ENCODE data around the gene SLC25A13. TPM values are rescaled to one million over a fixed set of nuclear protein-coding genes. Genes with fewer than 3 reads are reported as not detected.

SLC25A13 gene
- total RNA-seq, 1 experiment from 2014 or later: 77.2 TPM

DNA sequence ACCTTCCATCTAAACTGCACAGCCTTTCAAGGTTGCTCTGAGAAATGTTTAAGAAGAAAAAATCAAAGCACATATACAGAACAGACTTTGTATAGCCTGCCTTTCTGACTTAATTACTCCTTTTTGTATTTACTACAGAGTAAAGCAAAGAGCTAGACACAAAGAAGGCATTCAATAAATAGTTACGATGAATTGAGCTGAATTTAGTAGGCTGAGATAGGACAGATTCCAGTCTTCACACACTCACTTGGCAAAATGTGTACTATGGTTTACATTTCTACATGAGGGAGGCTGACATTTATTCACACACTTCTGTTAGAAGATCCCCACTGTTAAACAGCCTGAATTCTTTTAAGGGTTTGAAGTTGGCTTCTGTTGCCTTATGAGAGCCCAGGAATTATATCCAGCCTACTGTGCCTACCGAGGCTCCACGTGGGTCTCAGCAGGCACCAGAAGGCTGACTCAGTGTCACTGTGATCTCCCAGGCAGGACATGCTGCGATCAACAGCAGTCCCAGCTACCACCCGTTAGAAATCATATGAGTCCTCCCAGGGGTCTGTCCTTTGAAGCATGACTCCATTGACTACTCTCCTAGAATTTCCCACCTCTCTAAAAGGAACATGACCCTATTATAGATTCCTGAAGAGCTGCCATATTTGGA lies 24.5 kb upstream of the SLC25A13 start:
- H3K9me3 Mint-ChIP-seq: no peaks in the 10 kb centered on the region
- no peak overlapping the region for H3K27ac Mint-ChIP-seq
- CTCF ChIA-PET: no interaction called here
- DNase-seq (ENCODE audit: low spot score) (no peak), ATAC-seq (no peak)
- no peaks in the 10 kb centered on the region for H3K36me3 Mint-ChIP-seq
- H3K4me1 Mint-ChIP-seq: no peaks in the 10 kb centered on the region
- POLR2A ChIA-PET: interaction anchor here (0.5 to 0.6 kb wide), 2 partner anchors 60 to 167 kb away, joined by 3 to 5 read pairs; no protein-coding TSS in a partner anchor
- TF ChIP-seq MLX (CRISPR knock-in tag; IDR thresholded peaks at IDR 0.05) (no peak), TEAD4 (CRISPR knock-in tag; IDR thresholded peaks at IDR 0.05) (no peak), USF2 (CRISPR knock-in tag; IDR thresholded peaks at IDR 0.05) (no peak), AFF4 (CRISPR knock-in tag; IDR thresholded peaks at IDR 0.05; ENCODE audit: borderline replicate concordance) (no peak)
- TF ChIP-seq, protein P1, sequence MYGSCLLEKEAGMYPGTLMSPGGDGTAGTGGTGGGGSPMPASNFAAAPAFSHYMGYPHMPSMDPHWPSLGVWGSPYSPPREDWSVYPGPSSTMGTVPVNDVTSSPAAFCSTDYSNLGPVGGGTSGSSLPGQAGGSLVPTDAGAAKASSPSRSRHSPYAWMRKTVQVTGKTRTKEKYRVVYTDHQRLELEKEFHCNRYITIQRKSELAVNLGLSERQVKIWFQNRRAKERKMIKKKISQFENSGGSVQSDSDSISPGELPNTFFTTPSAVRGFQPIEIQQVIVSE (CRISPR knock-in tag; IDR thresholded peaks at IDR 0.05; ENCODE audit: borderline replicate concordance): no peak
- no peak overlapping the region for H3K4me3 Mint-ChIP-seq
- no peaks in the 10 kb centered on the region; the same call in none of the 2 replicates for H3K27me3 Mint-ChIP-seq (ENCODE audit: low read depth)

GRCh38 chr7:96344236-96344635 lies 22.3 kb upstream of the SLC25A13 start:
- DNase-seq (ENCODE audit: low spot score): no peak
- H3K27ac Mint-ChIP-seq: no peak overlapping the region
- H3K27me3 Mint-ChIP-seq (ENCODE audit: low read depth): no peaks in the 10 kb centered on the region; the same call in none of the 2 replicates
- no peaks in the 10 kb centered on the region for H3K4me1 Mint-ChIP-seq
- TF ChIP-seq, protein P2, sequence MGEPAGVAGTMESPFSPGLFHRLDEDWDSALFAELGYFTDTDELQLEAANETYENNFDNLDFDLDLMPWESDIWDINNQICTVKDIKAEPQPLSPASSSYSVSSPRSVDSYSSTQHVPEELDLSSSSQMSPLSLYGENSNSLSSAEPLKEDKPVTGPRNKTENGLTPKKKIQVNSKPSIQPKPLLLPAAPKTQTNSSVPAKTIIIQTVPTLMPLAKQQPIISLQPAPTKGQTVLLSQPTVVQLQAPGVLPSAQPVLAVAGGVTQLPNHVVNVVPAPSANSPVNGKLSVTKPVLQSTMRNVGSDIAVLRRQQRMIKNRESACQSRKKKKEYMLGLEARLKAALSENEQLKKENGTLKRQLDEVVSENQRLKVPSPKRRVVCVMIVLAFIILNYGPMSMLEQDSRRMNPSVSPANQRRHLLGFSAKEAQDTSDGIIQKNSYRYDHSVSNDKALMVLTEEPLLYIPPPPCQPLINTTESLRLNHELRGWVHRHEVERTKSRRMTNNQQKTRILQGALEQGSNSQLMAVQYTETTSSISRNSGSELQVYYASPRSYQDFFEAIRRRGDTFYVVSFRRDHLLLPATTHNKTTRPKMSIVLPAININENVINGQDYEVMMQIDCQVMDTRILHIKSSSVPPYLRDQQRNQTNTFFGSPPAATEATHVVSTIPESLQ (CRISPR knock-in tag; IDR thresholded peaks at IDR 0.05): no peak
- TF ChIP-seq, protein P3, sequence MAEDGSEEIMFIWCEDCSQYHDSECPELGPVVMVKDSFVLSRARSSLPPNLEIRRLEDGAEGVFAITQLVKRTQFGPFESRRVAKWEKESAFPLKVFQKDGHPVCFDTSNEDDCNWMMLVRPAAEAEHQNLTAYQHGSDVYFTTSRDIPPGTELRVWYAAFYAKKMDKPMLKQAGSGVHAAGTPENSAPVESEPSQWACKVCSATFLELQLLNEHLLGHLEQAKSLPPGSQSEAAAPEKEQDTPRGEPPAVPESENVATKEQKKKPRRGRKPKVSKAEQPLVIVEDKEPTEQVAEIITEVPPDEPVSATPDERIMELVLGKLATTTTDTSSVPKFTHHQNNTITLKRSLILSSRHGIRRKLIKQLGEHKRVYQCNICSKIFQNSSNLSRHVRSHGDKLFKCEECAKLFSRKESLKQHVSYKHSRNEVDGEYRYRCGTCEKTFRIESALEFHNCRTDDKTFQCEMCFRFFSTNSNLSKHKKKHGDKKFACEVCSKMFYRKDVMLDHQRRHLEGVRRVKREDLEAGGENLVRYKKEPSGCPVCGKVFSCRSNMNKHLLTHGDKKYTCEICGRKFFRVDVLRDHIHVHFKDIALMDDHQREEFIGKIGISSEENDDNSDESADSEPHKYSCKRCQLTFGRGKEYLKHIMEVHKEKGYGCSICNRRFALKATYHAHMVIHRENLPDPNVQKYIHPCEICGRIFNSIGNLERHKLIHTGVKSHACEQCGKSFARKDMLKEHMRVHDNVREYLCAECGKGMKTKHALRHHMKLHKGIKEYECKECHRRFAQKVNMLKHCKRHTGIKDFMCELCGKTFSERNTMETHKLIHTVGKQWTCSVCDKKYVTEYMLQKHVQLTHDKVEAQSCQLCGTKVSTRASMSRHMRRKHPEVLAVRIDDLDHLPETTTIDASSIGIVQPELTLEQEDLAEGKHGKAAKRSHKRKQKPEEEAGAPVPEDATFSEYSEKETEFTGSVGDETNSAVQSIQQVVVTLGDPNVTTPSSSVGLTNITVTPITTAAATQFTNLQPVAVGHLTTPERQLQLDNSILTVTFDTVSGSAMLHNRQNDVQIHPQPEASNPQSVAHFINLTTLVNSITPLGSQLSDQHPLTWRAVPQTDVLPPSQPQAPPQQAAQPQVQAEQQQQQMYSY (CRISPR knock-in tag; IDR thresholded peaks at IDR 0.05): no peak
- TF ChIP-seq GRHL2 (CRISPR knock-in tag; IDR thresholded peaks at IDR 0.05; ENCODE audit: insufficient replicate concordance, severe bottlenecking): no peak
- TF ChIP-seq PRRX2 (CRISPR knock-in tag; IDR thresholded peaks at IDR 0.05): no peak
- no peak for TF ChIP-seq ZNF232 (CRISPR knock-in tag; IDR thresholded peaks at IDR 0.05)
- TF ChIP-seq ZNF219 (CRISPR knock-in tag; IDR thresholded peaks at IDR 0.05; ENCODE audit: borderline replicate concordance): no peak
- TF ChIP-seq ETV6 (CRISPR knock-in tag; IDR thresholded peaks at IDR 0.05): no peak
- ChIA-PET POLR2A (no interaction called here), CTCF (no interaction called here)
- H3K9me3 Mint-ChIP-seq: no peaks in the 10 kb centered on the region
- H3K36me3 Mint-ChIP-seq: no peaks in the 10 kb centered on the region
- H3K4me3 Mint-ChIP-seq: no peak overlapping the region
- no peak for ATAC-seq
